ENCODE data around the gene PLCB1. TPM values are rescaled to one million over a fixed set of nuclear protein-coding genes. Genes with fewer than 3 reads are reported as not detected.
"Not testable (repeated sequence)": the region's sequence is repeated elsewhere in the genome, so short reads cannot be mapped to it uniquely, and the experiment has no call there.

PLCB1 gene
- total RNA-seq, result 10 to 100 TPM; 12.3 to 13.4 TPM

DNA sequence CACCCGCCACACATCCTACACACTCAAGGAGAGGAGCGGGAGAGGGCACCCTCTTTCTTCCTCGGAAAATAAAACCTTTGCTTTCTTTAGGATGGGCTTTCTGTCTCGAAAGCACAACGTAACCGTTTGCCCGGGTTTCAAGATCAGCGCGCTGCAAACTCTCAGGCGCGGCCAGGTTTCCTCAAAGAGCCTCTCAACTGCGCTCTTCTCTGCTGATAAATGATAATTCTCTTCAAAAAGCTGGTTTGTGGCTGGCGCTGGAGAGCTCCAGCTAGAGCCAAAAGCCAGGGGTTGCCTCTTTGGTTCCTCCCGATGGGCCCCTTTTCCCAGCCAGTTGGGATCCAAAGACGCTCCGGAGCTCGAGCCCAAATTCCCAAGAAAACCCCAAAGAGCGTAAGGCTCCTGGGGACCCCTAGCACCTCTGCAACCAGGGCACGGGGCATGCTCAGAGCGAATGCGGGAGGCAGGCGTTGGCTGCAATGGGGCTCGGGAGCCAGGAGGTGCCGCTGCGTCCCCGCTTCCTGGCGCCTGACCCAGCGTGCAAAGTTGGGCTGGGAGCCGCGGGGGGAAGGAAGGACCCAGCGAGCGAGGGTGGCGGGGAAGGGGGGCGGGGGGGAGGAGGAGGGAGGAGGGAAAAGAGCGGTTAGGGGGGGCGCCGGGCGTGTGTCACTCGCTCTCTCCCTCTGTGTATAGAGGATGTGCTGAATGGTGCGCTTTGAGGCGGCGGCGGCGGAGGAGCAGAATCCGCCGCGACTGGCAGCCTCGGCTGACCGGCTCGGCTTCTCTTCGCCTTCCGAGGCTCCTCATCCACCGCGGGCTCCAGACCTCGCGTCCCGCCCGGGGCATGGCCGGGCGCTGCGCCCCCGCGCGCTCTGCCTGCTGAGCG, at the start of gene PLCB1:
PLCB1 (plus strand) TSS at position 669 of the 886 bp plus-strand sequence. CDS start 386 bp downstream, outside the sequence.
- H3K27ac Mint-ChIP-seq, result peak within 1 kb of the TSS; percentile 44 to 55
- H3K4me1 Mint-ChIP-seq (ENCODE audit: low read depth in 2 of 2), result peaks cover 16 to 30% of the 10 kb centered on the region in 2 donors
- ATAC-seq (peak; percentile 87 to 95), DNase-seq (ENCODE audit: low spot score) (peak; percentile 90)
- H3K27me3 Mint-ChIP-seq, result peaks cover 10 to 21% of the 10 kb centered on the region in 2 donors
- H3K36me3 Mint-ChIP-seq, result no peaks in the 10 kb centered on the region
- H3K4me3 Mint-ChIP-seq, result peak within 1 kb of the TSS; percentile 86
- no peaks in the 10 kb centered on the region for H3K9me3 Mint-ChIP-seq

DNA sequence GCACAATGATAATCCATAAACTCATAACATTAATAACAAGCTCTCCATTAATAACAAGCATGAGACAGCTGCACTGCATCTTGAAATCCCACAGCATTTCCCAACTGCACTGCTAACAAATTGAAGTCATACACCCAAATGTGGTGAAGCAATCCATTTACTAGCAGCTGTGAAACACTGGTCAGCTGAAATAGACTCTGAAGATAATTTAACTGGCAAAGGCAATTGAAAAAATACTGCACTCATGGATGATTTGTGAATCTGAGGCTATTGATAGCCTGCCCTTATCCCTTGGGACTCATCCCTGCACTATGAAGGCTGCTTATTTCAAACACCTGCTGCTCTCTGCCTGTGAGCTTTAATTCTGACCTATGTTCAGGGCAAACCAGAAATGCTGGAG, 49.1 kb upstream of the PLCB1 start:
- no peak overlapping the region for H3K27ac Mint-ChIP-seq
- H3K4me3 Mint-ChIP-seq, result no peak overlapping the region
- no peak for ATAC-seq
- peaks cover 18 to 33% of the 10 kb centered on the region in 2 donors for H3K27me3 Mint-ChIP-seq
- H3K9me3 Mint-ChIP-seq, result no peaks in the 10 kb centered on the region
- H3K36me3 Mint-ChIP-seq, result no peaks in the 10 kb centered on the region
- no peaks in the 10 kb centered on the region for H3K4me1 Mint-ChIP-seq (ENCODE audit: low read depth in 2 of 2)
- no peak for DNase-seq (ENCODE audit: low spot score)

GRCh38 chr20:8089668-8090067, 42.4 kb upstream of the PLCB1 start:
- Mint-ChIP-seq H3K4me3 (no peak overlapping the region), H3K27me3 (peaks cover 28 to 49% of the 10 kb centered on the region in 2 donors), H3K4me1 (ENCODE audit: low read depth in 2 of 2) (no peaks in the 10 kb centered on the region), H3K27ac (no peak overlapping the region), H3K9me3 (no peaks in the 10 kb centered on the region), H3K36me3 (no peaks in the 10 kb centered on the region)
- ATAC-seq (no peak), DNase-seq (ENCODE audit: low spot score) (no peak)

GRCh38 chr20:8094415-8094818, 37.6 kb upstream of the PLCB1 start:
- H3K27me3 Mint-ChIP-seq, result peaks cover 22 to 38% of the 10 kb centered on the region in 2 donors
- ATAC-seq, result no peak
- DNase-seq (ENCODE audit: low spot score), result no peak
- no peak overlapping the region for H3K27ac Mint-ChIP-seq
- no peaks in the 10 kb centered on the region for H3K9me3 Mint-ChIP-seq
- no peaks in the 10 kb centered on the region for H3K4me1 Mint-ChIP-seq (ENCODE audit: low read depth in 2 of 2)
- no peak overlapping the region for H3K4me3 Mint-ChIP-seq
- H3K36me3 Mint-ChIP-seq, result no peaks in the 10 kb centered on the region

GRCh38 chr20:8094850-8095249, 37.2 kb upstream of the PLCB1 start:
- peaks cover 20 to 33% of the 10 kb centered on the region in 2 donors for H3K27me3 Mint-ChIP-seq
- H3K27ac Mint-ChIP-seq, result no peak overlapping the region
- no peak for DNase-seq (ENCODE audit: low spot score)
- H3K9me3 Mint-ChIP-seq, result no peaks in the 10 kb centered on the region
- no peak overlapping the region for H3K4me3 Mint-ChIP-seq
- H3K36me3 Mint-ChIP-seq, result no peaks in the 10 kb centered on the region
- no peaks in the 10 kb centered on the region for H3K4me1 Mint-ChIP-seq (ENCODE audit: low read depth in 2 of 2)
- ATAC-seq, result no peak

GRCh38 chr20:8095648-8096572, 36.2 kb upstream of the PLCB1 start:
- H3K27me3 Mint-ChIP-seq, result peaks cover 20 to 39% of the 10 kb centered on the region in 2 donors
- no peaks in the 10 kb centered on the region for H3K4me1 Mint-ChIP-seq (ENCODE audit: low read depth in 2 of 2)
- DNase-seq (ENCODE audit: low spot score), result no peak
- no peak for ATAC-seq
- no peaks in the 10 kb centered on the region for H3K36me3 Mint-ChIP-seq
- H3K9me3 Mint-ChIP-seq, result no peaks in the 10 kb centered on the region
- no peak overlapping the region for H3K4me3 Mint-ChIP-seq
- no peak overlapping the region for H3K27ac Mint-ChIP-seq

- no peak for ATAC-seq
- Mint-ChIP-seq H3K36me3 (no peaks in the 10 kb centered on the region), H3K27ac (no peak overlapping the region), H3K4me3 (no peak overlapping the region), H3K4me1 (ENCODE audit: low read depth in 2 of 2) (no peaks in the 10 kb centered on the region), H3K9me3 (no peaks in the 10 kb centered on the region), H3K27me3 (peaks cover 15 to 32% of the 10 kb centered on the region in 2 donors)
- DNase-seq (ENCODE audit: low spot score), result no peak
Observed at GRCh38 chr20:8097307-8097706, 34.8 kb upstream of the PLCB1 start.

- Mint-ChIP-seq H3K27ac (no peak overlapping the region), H3K36me3 (peaks cover 31% of the 10 kb centered on the region), H3K9me3 (peaks cover 9% of the 10 kb centered on the region), H3K27me3 (peaks cover 26 to 62% of the 10 kb centered on the region in 2 donors), H3K4me1 (ENCODE audit: low read depth in 2 of 2) (no peaks in the 10 kb centered on the region), H3K4me3 (no peak overlapping the region)
- no peak for ATAC-seq
- DNase-seq (ENCODE audit: low spot score), result no peak
Observed at GRCh38 chr20:8104252-8104651, 27.8 kb upstream of the PLCB1 start.

DNA sequence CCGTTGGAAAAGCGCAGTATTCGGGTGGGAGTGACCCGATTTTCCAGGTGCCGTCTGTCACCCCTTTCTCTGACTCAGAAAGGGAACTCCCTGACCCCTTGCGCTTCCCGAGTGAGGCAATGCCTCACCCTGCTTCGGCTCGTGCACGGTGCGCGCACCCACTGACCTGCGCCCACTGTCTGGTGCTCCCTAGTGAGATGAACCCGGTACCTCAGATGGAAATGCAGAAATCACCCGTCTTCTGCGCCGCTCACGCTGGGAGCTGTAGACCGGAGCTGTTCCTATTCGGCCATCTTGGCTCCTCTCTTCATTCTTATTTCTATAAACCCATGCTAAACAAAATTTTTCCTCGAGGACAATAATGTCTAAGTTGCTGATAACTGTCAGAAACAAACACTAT, 17.5 kb upstream of the PLCB1 start:
- not testable (repeated sequence) for H3K27ac Mint-ChIP-seq; H3K9me3 Mint-ChIP-seq; H3K36me3 Mint-ChIP-seq; H3K4me3 Mint-ChIP-seq; ATAC-seq; DNase-seq (ENCODE audit: low spot score); H3K4me1 Mint-ChIP-seq (ENCODE audit: low read depth in 2 of 2)
- H3K27me3 Mint-ChIP-seq, result peaks cover 8 to 14% of the 10 kb centered on the region in 2 donors

DNA sequence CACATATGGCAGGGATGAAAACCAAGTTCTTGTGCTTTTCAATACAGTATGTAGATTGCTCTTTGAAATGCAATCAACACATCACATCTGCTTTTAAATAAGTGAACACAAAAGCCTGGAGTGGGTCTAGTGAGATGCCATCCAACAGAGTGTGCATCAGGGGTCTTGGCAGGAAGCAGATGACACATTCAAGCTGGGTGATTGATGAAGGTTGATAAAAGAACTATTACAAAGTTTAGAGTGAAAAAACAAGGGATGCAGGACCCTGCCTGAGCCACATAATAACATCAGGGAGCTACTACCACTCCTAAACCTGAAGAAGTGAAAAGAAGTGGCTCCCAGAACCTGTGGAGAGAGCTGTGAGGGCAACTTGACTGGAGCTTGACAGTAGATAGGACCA, 16.6 kb upstream of the PLCB1 start:
- H3K27me3 Mint-ChIP-seq, result peaks cover 16 to 17% of the 10 kb centered on the region in 2 donors
- H3K36me3 Mint-ChIP-seq, result no peaks in the 10 kb centered on the region

DNA sequence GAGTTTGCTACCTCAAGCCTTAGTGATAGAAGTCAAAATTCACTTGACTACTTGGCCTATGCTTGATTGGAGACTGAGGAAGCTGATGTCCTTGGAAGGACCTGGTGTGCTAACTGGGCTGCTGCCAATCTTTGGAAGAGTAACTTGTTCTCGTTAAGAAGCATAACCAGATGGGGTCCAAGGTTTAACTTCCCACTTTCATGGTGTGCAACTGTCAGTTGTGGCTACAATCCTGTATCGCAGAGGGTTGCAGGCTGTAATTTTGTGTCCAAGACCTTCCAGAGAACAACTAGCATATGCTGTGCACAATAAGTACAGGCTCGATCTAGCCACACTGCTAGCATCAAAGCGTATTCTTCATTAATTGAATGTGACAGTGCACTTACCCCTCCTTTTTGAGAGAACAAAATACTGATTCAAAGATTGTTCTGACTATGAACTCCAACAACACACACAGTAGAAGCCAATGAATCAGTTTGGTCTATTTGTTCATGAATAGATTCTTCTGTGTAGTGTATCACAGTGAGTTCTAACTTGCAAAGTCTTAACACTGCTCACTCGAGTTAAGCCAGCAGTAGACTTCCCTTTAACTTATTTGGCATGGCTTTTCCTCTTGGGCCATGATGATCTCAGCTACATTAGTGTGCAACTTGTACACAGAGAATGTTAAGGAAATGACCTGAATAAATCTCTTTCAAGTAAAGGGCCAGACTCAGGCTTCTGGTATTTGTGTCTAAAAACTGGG, 15.8 kb upstream of the PLCB1 start:
- Mint-ChIP-seq H3K27ac (no peak overlapping the region), H3K27me3 (peaks cover 23 to 24% of the 10 kb centered on the region in 2 donors), H3K4me3 (no peak overlapping the region), H3K4me1 (ENCODE audit: low read depth in 2 of 2) (no peaks in the 10 kb centered on the region), H3K9me3 (no peaks in the 10 kb centered on the region), H3K36me3 (no peaks in the 10 kb centered on the region)
- DNase-seq (ENCODE audit: low spot score) (no peak), ATAC-seq (no peak)

More for the DNA sequence above, 16.6 kb upstream of the PLCB1 start:
- H3K4me1 Mint-ChIP-seq (ENCODE audit: low read depth in 2 of 2), result no peaks in the 10 kb centered on the region
- DNase-seq (ENCODE audit: low spot score), result no peak
- no peak for ATAC-seq
- H3K4me3 Mint-ChIP-seq, result no peak overlapping the region
- H3K27ac Mint-ChIP-seq, result no peak overlapping the region
- H3K9me3 Mint-ChIP-seq, result no peaks in the 10 kb centered on the region

DNA sequence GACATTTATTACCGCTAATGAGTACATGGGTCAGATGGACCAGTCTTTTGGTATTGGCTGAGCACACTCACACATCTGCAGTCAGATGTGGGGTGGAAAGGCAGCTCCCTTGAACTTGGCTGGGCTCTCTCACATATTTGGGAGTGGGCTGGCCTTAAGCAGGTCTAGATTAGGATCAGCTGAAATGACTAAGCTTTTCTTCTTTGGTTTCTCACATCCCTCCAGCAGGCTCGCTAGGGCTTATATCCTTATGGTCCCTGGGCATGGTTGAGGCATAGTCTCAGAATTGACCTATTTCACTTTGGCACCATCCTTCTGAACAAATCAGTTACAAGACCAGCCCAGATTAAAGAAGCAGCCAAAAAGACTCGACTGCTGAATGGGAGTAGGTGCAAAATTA, 14.4 kb upstream of the PLCB1 start:
- no peak overlapping the region for H3K27ac Mint-ChIP-seq
- ATAC-seq (no peak), DNase-seq (ENCODE audit: low spot score) (no peak)
- no peaks in the 10 kb centered on the region for H3K9me3 Mint-ChIP-seq
- H3K4me3 Mint-ChIP-seq, result no peak overlapping the region
- no peaks in the 10 kb centered on the region for H3K4me1 Mint-ChIP-seq (ENCODE audit: low read depth in 2 of 2)
- H3K27me3 Mint-ChIP-seq, result peaks cover 22 to 27% of the 10 kb centered on the region in 2 donors
- H3K36me3 Mint-ChIP-seq, result no peaks in the 10 kb centered on the region

DNA sequence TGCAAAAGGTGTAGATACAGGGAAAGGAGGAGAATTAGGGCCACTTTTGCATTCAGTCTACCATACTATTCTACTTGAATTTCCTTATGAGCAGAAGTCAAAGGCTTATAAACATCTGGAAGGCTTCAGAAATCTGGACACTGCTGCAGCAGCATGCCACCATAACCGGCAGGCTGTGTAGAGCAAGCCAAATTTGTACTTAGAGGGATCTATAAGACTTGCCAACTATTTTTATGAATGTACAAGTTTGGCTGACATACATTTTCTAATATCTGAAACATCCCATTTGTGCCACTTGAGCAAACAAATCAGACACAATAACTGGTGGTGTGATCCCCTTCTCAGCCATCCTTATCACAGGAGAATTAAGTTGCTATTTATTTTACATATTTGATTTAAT, 14.0 kb upstream of the PLCB1 start:
- H3K36me3 Mint-ChIP-seq, result no peaks in the 10 kb centered on the region
- DNase-seq (ENCODE audit: low spot score) (no peak), ATAC-seq (no peak)

More for the DNA sequence above, 14.0 kb upstream of the PLCB1 start:
- no peaks in the 10 kb centered on the region for H3K9me3 Mint-ChIP-seq
- H3K27ac Mint-ChIP-seq, result no peak overlapping the region
- H3K27me3 Mint-ChIP-seq, result peaks cover 23 to 31% of the 10 kb centered on the region in 2 donors
- no peaks in the 10 kb centered on the region for H3K4me1 Mint-ChIP-seq (ENCODE audit: low read depth in 2 of 2)
- H3K4me3 Mint-ChIP-seq, result no peak overlapping the region

Data from natural killer cell treated with Interleukin-12 subunit alpha and Interleukin-12 subunit beta and Interleukin-15 and Interleukin-18, amount 100 ng/mL, for 72 hours (primary cell).